Measurements from ENCODE around the gene CCDC14.

- no peak for TF ChIP-seq CTCF (IDR thresholded peaks at IDR 0.05 in 8 of 11, conservative IDR thresholded peaks at IDR 0.05 in 3 of 11)
- TF ChIP-seq POLR2A (IDR thresholded peaks at IDR 0.05), result no peak
Observed at GRCh38 chr3:123934250-123934649, 26.8 kb downstream of the CCDC14 start.

Measured in spleen (tissue), 7 donors.